Sigmoid colon (tissue), 4 donors: ENCODE data around the gene MIX23.

Experiments used
- POLR2A ChIP-seq, 2 donors: fragments of 450-650 bp; IDR thresholded peaks; one replicate each; pipeline ENCODE4 v1.6.1; 2016; ENCODE audit warnings: antibody characterized with exemption in 2 of 2, mild to moderate bottlenecking in 2 of 2, moderate library complexity in 2 of 2
- POLR2AphosphoS5 ChIP-seq, 4 donors: sonication (generic); formaldehyde crosslinking; IDR thresholded peaks; one replicate each; pipeline ENCODE4 v1.6.1; 2017; ENCODE audit warnings: antibody characterized with exemption in 4 of 4
- TF ChIP-seq, protein P1 (sequence below), 4 experiments: fragments of 450-650 bp in 3 of 4; fragments of 200-600 bp in 1 of 4; IDR thresholded peaks; one replicate each; pipeline ENCODE4 v1.5.1; 2016 to 2019; ENCODE audit warnings: antibody characterized with exemption in 4 of 4, mild to moderate bottlenecking in 3 of 4, moderate library complexity in 2 of 4

- TF ChIP-seq POLR2AphosphoS5 (IDR thresholded peaks at IDR 0.05) (no peak), POLR2A (IDR thresholded peaks at IDR 0.05) (no peak)
- TF ChIP-seq, protein P1, sequence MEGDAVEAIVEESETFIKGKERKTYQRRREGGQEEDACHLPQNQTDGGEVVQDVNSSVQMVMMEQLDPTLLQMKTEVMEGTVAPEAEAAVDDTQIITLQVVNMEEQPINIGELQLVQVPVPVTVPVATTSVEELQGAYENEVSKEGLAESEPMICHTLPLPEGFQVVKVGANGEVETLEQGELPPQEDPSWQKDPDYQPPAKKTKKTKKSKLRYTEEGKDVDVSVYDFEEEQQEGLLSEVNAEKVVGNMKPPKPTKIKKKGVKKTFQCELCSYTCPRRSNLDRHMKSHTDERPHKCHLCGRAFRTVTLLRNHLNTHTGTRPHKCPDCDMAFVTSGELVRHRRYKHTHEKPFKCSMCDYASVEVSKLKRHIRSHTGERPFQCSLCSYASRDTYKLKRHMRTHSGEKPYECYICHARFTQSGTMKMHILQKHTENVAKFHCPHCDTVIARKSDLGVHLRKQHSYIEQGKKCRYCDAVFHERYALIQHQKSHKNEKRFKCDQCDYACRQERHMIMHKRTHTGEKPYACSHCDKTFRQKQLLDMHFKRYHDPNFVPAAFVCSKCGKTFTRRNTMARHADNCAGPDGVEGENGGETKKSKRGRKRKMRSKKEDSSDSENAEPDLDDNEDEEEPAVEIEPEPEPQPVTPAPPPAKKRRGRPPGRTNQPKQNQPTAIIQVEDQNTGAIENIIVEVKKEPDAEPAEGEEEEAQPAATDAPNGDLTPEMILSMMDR (IDR thresholded peaks at IDR 0.05) = no peak
These were observed 58.1 kb downstream of the MIX23 start, which contains the start of gene CSTA for GRCh38 chr3:122324871-122325323.
